Stimulated activated CD8-positive, alpha-beta memory T cell treated with anti-CD3 and anti-CD28 coated beads, Interleukin-15, amount 100 ng/mL, for 1 hour (primary cell): ENCODE results near the gene LOXL4.

ENCODE experiments used
- DNase-seq: peaks from one replicate; pipeline ENCODE4 v3.0.0-alpha.2; 2020; ENCODE audit warnings: low read depth

Gene LOXL4

DNA sequence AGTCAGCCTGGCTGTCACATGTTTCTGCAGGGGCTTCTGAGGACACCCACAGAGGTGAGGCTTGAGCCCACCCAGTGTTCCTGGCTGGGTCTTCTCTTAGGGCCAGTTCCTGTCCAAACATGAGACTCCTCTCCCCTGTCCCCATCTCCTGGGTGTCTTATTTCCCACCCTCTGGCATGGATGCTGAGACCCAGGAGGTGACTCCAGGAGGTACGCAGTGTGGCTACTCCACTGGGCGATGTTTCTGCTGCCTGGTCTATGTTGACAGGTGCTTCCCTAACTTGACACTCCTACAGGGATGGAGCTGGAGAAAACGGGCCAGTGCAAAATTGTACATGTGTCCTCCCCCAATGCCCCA is 26.3 kb upstream of the LOXL4 start:
- no peak for DNase-seq

DNA sequence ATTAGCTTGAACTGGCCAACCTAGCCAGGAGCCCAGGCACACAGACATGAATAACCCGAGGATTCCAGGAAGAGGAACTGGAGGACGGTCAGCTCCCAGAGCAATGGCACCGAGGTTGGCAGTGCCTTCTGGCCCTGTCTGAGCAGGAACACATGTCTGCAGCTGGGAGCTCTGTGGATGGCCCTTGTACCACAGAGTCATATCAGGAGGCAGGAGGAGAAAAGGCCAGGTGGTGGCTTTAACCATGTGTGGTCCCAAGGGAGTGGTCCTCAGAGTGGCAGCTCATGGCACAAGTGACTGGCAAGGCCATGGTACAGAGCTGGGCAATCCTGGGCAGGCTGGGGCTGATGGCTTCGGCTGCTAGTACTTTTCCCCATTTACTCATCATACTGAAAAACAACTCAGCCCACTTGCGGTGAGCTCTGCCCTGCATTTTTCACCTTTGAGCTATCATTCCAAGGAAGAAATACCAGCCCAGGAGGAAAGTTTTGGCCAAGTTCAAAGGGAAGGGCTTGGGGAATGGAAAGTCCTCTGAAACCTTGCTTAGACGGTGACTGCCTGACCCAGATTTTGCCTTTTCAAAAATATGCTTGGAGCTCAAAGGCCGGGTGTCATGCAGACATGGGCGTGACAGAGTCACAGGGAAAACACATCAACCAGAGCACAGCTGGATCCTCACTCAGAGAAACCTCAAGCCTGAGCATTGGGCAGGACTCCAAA is 25.7 kb upstream of the LOXL4 start:
- no peak for DNase-seq

DNA sequence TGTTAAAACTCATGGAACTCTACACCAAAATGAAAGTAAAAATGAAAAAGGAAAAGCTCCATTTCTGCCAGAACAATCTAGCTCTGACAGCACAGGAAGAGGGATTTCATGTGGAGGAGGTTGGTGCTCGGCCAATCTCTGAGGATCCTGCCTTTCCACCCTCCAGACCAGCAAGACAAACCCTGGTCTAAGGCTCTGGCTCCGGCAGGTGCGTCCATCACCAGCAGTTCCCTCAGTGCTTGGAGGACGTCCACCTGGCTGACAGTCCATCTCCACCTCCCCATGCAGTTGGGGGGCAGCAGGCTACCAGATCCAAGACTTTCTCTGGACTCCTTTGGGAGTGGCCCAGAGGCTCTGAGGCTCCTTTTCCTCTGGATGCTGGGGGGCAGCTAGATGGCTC is 25.0 kb upstream of the LOXL4 start:
- no peak for DNase-seq

DNA sequence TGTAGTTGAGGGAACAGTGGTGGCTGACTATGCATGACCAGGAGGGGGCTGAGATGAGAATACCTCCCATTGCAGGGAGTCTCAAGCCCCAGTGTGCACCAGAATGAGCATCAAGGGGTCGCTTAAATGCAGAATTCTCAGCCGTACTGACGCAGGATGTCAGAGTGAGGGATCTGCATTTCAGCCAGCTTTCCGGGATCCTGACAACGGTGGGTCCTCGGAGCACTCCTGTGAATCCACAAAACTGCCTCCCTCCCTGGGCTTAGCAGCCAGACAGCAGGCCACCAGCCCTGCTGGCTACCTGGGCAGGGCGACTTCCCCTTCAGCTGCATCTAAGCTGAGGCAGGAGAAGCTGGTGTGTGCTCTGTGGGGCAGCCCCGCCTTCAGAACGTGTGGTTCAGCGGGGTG is 21.8 kb upstream of the LOXL4 start:
- no peak for DNase-seq

DNA sequence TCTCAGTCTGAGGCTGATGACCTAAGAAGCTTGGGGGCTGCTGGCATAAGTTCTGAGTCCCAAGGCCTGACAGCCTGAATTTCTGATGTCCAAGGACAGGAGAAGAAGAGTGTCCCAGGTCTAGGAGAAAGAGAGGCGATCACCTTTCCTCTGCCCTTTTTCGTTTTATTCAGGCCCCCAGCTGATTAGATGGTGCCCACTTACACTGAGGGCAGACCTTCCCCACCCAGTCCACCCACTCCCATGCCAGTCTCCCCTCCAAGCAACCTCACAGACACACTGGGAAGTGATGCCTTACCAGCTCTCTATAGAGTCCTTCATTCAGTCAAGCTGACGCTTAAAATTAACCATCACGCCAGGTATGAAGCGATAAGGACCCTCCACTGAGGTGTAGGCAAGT is 19.3 kb upstream of the LOXL4 start:
- no peak for DNase-seq

DNA sequence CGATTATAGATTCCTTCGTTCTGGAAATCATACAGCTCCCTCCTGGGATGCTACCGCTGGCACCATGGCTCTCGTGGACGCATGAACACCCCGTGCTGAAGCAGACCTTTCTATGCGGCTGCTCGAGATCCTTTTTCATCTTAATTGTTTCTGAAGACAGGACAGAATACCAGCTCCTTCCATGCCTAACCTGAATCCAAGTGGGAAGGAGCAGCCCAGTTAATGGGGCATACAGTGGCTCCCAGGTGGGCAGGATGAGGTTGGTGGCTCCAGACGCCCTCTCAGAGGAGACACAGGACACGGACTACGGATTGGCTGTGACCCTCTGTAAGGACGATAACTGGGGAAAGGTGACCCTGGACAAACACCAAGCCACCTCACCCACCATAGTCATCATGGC is 18.4 kb upstream of the LOXL4 start:
- DNase-seq, result no peak

DNA sequence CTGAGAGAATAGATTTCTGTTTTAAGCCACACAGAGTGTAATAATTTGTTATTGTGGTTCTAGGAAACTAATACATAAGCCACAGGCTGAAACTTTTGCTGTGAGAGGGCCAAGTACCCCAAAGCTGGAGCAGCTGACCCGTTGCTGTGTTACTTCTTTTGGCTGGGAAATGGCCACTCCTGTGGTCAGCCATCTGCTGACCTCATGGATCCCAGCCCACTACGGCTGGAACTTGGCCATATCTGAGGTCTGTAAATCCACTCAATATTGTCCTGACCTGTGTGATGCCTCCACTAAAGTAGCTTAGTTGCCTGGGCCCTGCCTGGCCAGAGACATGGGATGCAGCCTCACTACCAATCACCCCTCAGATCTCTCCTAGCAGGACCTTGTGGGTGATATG is 17.4 kb upstream of the LOXL4 start:
- DNase-seq, result no peak

DNA sequence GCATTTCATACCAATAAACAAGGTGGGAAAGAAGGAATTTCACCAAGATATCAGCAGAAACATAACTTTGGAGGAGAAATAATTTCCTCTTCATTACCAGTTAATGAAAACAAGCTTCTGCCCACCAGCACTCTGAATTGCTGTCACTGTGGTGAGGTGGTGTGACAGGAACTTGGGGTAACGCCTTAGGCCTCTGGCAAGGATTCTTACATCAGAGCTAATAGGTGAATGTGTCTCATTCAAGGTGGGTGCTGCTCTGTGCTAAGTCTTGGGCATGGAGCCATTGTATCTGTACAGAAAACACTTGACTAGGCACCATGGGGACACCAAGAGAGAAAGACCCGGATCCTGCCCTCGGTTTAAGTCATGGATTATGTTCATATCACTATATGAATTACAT is 8.3 kb upstream of the LOXL4 start:
- DNase-seq, result no peak

DNA sequence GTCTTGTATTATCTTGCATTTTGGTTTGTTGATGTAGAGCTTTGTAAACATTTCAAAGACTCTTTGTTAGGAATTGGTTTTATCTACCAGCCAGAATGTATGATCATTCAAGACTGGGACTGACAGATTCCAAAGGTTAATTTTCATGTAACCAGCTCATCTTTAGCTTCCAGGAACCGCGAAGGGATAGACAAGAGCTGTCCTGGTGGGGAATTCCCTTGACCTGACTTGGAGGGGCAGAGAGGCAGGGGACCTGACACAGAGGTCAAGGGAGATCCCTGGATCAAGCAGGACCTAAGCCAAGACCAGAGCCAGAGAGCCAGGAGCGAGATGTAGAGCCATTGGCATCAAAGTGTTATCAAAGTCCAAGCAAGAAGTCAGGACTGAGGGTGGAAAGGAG is 6.6 kb upstream of the LOXL4 start:
- DNase-seq, result no peak

DNA sequence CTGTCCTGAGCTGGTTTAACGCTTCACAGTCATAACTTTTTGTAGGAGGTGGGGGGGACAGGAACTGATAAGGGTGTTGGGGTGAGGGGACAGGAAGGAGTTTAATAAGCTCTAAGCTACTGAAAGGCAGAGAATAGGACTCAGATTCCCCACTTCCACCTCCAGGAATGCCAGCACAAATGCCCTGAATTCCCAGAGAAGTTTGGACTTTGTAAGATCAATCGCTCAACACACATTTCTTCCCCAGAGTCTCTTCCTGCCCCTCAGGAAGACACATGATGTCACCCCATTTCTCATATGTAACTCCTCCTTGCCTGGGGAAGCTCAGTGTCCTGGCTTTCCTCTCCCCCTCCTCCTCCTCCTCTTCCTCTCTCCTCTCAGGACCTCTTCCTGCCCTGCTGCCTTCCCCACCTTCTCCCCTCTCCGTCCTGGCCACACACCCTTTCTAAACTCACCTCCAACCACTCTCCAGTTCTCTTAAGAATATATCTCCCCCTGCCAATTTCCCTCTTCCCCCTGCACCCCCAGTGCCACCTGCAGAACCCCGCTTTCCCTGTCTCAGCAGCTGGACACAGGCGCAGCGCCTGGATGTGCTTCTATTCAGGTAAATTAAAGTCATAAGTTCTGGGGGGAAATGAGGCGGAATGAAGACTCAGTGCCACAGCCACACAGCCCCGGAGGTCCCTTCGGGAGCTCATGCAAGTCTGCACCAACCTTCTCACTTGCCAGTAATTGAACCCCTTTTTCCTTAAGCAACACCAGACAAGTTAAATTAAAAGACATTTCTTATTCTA is 5.3 kb upstream of the LOXL4 start:
- DNase-seq, result no peak

DNA sequence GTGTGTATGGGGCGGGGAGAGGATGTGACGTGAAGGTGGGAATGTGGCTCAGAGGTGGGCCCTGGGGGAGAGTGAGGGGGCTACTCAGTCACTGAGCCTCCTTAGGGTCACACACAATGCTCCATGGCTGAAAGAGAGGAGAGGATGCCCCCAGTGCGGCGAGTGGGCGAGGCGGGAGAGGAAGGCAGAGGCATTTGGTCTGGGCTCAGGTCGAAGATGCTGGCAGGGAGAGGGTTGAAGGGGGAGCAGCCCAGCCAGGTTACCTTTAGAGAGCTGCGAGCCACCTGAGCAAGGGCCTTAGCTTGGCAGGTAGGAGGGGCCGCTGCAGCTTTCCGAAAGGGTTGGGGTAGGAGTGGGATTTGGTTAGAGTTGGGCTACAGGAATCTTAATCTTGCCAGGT is 4.7 kb upstream of the LOXL4 start:
- no peak for DNase-seq

DNA sequence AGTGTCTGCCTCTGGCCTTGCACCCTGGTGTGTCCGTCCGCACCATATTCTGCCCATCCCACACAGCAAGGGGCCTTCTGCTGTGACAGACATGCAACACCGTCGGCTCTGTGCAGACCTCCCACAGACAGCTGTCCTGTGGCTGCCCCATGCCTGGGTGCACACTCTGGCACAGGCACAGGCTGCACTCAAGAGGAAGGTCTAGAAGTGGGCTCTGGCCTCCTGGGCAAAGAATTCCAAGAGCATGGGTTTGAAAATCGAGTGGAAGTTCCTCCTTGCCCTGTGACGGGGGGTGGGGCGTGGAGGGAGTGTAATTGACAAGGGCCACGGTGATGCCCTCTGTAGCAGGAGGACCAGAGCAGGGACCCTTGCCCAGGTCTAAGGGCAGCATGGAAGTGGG is 4.3 kb upstream of the LOXL4 start:
- DNase-seq, result no peak

DNA sequence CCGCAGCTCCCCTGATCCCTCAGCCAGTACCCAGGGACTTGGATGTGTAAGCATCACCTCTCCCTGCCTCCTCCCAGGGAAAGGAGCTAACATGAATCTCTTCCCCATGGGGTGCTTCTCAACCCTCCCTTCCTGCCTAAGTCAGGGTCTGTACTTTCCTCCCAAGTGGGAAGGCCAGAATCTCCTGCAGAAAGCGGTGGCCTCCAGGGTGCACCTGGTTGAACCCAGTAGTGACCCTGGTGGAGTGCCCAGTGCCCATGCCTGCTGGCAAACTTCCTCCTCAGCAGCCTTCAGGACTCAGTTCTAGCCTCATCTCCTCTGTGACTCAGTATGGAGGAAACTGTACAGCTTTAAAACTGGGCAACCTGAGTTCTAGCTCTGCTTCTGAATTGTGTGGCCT is 2.8 kb upstream of the LOXL4 start:
- no peak for DNase-seq

DNA sequence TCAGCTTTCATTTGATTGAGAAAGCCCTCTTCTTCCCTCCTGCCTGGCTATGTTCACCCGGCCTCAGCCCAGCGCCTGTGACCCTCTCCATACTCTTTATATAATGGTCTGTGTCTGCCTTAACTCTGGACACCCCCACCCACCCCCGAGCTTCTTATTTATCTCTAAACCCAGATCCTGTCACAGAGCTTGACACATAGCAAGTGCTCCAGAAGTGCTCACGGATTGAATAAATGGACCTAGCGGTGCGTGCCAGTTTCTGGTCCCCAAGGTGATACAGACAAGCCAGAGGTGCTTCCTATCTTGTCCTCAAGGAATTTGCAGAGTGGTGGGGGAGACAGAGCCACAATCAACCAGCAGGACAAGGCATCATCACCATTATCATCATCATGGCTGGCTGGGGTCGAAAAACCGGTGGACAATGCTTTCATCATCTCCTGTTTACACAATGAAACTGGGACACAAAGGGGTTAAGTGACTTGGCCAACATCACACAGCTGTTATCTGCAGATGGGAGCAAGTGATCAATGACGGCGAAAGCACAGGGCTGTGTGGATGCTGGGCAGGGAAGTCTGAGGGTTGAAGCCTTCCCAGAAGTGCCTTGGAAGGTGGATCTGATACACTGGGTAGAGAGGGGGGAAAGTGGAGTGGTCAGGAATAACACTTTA is 2.2 kb upstream of the LOXL4 start:
- DNase-seq, result no peak

DNA sequence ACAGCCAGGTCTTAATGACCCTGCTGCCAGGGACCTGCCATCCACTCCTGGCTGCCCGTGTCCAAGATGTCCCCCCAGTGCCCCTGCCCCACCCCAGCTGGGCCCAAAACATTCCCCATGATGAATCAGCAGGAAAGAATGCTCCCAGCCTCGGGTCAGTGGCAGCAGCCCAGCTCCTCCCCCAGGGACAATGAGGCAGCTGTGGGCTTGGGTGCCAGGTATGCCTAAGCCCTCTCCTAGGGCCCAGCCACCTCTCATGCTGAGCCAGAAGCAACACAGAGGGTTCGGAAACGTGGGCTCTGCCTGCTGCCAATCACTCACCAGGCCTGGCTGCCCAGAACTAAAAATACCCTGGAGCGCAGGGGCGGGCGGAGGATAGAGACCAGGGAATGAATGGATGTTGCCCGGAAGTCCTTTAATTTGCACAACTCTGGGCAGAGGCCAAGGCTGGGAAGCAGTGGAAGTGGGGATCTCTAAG is 1.5 kb upstream of the LOXL4 start:
- DNase-seq, result no peak

DNA sequence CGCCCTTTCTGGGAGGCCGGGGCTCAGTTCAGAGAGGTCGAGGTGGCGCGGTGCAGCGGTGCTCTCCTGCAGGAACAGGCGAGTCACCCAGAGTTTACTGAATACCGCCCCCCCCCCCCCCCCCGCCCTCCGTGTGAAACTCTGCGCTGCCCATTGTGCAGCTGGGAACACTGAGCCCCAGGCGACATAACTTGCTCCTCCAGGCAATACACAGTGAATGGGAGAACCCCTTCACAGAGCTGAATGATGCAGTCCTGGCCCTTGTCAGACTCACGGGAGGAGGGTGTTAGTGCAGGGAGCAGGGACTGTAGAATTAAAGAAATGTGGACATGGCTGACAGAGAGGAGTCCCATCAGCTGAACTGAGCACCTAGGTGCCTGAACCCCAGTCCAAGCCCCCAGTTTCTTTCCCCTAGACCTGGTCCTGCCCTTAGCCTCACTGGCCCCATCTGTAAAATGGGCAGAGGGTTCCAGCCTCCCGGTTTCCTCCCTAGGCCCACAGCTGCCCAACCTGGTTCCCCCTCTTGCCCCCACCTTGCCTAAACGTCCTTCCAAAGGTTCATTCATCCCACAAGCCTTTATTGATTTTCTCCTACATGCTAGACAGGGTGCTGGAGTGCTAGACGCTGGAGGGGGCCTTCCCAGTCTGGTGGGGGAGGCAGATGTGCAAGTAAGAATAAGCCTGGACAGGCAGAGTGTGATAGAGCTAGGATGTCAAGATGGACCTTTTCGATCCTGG is 869 bp upstream of the LOXL4 start:
- no peak for DNase-seq

DNA sequence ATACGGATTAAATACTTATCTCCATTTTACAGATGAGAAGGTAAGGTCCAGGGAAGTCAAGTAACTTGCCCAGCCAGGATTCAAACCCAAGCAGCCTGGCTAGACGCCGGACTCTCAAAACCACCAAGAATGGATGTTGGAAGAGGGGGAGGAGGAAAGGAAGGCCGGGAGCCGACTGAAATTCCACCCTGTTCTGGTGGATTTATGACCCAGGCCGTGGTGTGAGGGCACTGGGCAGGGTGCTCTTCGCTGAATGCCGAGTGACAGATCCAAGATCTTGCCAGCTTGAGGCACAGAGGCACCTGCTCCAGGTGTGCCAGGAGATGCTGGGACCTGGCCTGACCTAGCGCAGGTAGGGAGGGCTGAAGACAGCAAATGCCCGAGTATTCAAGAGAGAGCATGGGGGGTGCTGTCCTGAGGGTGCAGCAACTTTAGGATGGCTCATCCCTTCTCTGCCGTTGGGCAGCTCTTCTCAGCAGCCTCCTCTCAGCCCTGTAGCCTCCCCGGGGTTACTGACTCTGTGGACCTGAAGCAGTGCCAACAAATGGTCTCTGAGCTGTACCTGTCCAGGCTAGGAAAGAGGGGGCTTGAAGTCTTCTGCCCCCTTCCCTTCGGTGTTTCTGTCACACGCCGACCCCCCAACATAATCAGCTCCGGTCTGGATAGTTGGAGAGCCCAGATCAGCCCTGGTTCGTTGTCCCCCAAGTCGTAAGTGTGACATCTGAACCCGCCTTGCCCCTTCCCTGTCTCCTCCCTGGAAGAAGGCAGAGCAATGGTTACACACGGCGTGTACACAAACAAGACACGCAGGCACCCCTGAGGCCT is 713 bp downstream of the LOXL4 start:
- no peak for DNase-seq

DNA sequence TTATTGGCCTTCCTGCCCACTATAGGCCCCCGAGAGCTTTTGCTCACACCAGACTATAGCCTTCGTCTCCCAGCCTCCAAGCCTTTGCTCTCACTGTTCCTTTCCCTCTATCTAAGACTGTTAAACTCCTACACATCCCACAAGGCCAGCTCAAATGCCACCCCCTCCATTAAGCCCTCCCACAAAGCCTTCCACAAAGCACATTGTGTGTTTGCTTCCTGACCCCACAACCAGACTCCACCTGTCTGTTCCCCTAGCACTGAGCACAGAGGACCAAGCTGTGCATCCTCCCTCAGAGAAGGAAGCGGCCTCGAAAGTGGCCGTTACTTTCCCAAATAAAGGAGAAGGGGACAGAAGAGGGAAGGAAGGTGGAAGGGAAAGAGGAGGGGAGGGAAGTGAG is 1.3 kb downstream of the LOXL4 start:
- DNase-seq, result no peak

DNA sequence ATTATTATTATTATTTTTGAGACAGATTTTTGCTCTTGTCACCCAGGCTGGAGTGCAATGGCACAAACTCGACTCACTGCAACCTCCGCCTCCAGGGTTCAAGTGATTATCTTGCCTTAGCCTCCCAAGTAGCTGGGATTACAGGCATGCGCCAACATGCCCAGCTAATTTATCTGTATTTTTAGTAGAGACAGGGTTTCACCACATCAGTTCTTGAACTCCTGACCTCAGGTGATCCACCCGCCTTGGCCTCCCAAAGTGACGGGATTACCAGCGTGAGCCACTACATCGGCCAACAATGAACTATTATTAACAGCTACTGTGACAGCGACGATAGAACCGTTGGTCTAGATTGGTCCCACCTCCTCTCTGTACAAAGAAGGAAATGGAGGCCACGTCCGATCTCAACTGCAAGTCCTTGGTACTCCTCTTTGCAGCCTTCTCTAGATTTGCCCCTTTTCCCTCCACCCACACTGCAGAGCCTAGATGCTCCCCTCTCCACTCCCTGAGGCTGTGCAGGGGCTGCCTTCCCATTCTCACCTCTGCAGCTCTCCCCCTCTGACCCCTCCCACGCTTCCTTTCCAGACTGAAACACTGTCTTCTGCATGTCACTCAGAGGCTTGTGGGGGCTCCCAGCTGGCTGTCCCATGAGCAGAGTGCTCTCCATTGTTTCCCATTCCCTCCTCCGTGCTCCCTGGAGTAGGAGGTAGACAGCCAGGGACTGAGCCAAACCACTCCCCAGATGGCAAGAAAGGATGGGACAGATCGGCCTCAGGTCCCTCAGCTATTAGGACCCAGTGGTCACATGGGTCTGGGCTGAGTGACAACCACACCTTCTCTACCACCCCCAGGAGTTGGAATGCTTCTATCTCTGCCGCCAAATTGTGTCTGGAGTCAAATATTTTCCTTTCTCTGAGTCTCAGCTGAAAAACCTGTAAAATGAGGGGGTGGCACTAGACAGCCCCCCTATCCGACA is 2.3 kb downstream of the LOXL4 start:
- no peak for DNase-seq

DNA sequence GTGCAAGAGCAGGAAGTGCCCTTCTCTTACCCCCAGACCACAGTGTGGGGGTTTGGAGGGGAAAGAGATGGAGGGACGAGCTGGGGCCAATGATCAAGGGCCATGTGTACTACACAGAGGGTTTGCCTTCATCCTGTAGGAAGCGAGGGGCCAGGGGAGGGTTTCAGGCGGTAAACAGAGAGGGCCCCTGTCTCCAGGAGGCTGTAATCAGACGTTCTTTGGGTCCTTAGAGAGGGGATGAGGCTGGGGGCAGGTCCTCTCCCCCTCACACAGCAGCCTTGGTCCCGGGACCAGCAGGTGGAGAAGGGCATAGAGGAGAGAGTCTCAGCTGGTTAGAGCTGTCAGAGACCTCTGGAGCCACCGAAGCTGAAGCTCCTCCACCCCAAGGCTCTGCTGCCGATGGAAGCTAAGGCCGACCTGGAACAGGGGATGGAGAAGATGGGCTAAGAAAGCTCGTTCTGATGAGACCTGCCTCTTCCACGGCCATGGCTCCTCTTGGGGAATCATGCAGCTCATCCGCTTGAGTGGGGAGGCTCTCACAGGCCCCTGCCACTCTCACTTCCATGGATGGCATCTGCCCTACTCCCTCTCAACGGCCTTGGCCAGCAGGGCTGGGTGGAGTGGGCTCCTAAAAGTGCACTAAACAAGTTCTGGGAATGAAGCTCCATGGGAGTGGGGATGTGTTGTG is 3.5 kb downstream of the LOXL4 start:
- no peak for DNase-seq
